Heart right ventricle (tissue), 16 donors: Measurements from ENCODE around the gene RFX7. TPM values are rescaled to one million over a fixed set of nuclear protein-coding genes. Genes with fewer than 3 reads are reported as not detected.

Experiments used
- ATAC-seq, 8 donors: fragments of 200-7000 bp; cut with Tn5 transposase; one replicate each; pipeline ENCODE4 v1.9.1; 2020; ENCODE audit warnings: mild to moderate bottlenecking in 8 of 8, moderate library complexity in 8 of 8, moderate number of reproducible peaks in 1 of 8
- DNase-seq, 2 donors: peaks; one replicate each; pipeline ENCODE4 v3.0.0-alpha.2; 2020
- H3K27ac ChIP-seq, 10 donors: fragments of 200-600 bp; sonication (generic) in 2 of 10; one replicate each; pipeline versions ENCODE4 v1.5.0 to v1.8.0; 2020 to 2022; ENCODE audit warnings: mild to moderate bottlenecking in 3 of 10
- H3K27me3 ChIP-seq, 7 donors: fragments of 200-600 bp; one replicate each; pipeline ENCODE4 v1.8.0; 2021 to 2022; ENCODE audit warnings: mild to moderate bottlenecking in 2 of 7
- H3K36me3 ChIP-seq, 9 donors: fragments of 200-600 bp; sonication (generic) in 1 of 9; one replicate each; pipeline versions ENCODE4 v1.5.0 to v1.8.0; 2020 to 2022; ENCODE audit warnings: mild to moderate bottlenecking in 2 of 9
- H3K4me1 ChIP-seq, 9 donors: fragments of 200-600 bp; sonication (generic) in 1 of 9; one replicate each; pipeline versions ENCODE4 v1.5.0 to v1.8.0; 2020 to 2022; ENCODE audit warnings: mild to moderate bottlenecking in 4 of 9
- H3K4me3 ChIP-seq, 10 donors: fragments of 200-600 bp; sonication (generic) in 2 of 10; one replicate each; pipeline versions ENCODE4 v1.5.0 to v1.8.0; 2020 to 2022; ENCODE audit warnings: mild to moderate bottlenecking in 7 of 10, moderate library complexity in 2 of 10
- H3K9me3 ChIP-seq, 11 donors: fragments of 200-600 bp in 10 of 11; sonication (generic) in 2 of 11; one replicate each; pipeline versions ENCODE4 v1.5.0 to v1.8.0; 2013 to 2022; ENCODE audit warnings: mild to moderate bottlenecking in 2 of 11, control low read depth in 1 of 11, moderate library complexity in 1 of 11
- WGBS, 2 donors: extraction: QIAGEN DNeasy Blood & Tissue Kit; methylation state at CpG; one replicate each; pipeline ENCODE4 v1.1.7; 2013; ENCODE audit warnings: inconsistent platforms in 1 of 2; 5-methylcytosine and 5-hydroxymethylcytosine counted together
- intact Hi-C, 10 donors: fragments of 100-400 bp; cut with DNase I; formaldehyde crosslinking; loops; one replicate each; pipeline versions ENCODE4 v1.11.1 to v1.14.2; 2022
- polyA plus RNA-seq, 2 donors: library from polyadenylated mRNA; stranded (reverse); fragments of 200-250 nt; gene quantifications; one replicate each; pipeline ENCODE4 v1.2.3, GENCODE V29; 2013
- total RNA-seq, 10 donors: library from RNA; stranded (reverse); fragmentation: NEBNext Ultra II Directional in 3 of 10; extraction: Animal tissue kit (Norgen Biotek cat#: 25700) in 3 of 10; gene quantifications; one replicate each; pipeline versions ENCODE4 v1.2.1 to v1.2.4, GENCODE V29; 2021 to 2023
- TF ChIP-seq, protein P1 (sequence below), 9 donors: fragments of 200-600 bp; sonication (generic) in 2 of 9; IDR thresholded peaks; one replicate each; pipeline versions ENCODE4 v1.5.0 to v1.8.0; 2021 to 2022; ENCODE audit warnings: antibody characterized with exemption in 9 of 9, mild to moderate bottlenecking in 5 of 9, moderate library complexity in 1 of 9
- donor health status: Arrhythmogenic right ventricular cardiomyopathy.
- donor health status: ischemic (EF 13 %, LVEDD 7.1; RV severe dilation, severe dysfunction).
- donor health status: healthy with polysubstance abuse.
- donor health status: DM: no; HTN: yes; CAD: no.
- donor health status: DM: no; HTN: no; CAD: no.
- donor health status: ischemic (EF 25% LVEDD 6.9; RV normal size, moderate dysfunction).
- donor health status: ischemic (EF 25% LVEDD 5.7; RV mildly dilated, moderate dysfunction).
- donor health status: healthy.
- donor health status: DM: yes; HTN: yes; CAD: no.
- donor health status: Ischemic cardiomyopathy.
- donor health status: ischemic (EF 35%, LVEDD 5.7; RV mildly dilated, moderate dysfunction).
- donor health status: nonischemic (EF 11% LVEDD 7.7; RV severe dilation, severe dysfunction).
- donor health status: DM: yes; HTN: yes; CAD: no.
- donor health status: PGD.
- donor health status: ischemic (EF 29% LVEDD 5.4; RV normal size, mild dysfunction).
- donor health status: nonischemic (EF 23%, LVEDD 6.1; RV moderate dilation, normal function).

The RFX7 gene
- total and polyA plus RNA-seq, 12 donors, result 0.83 to 14.2 (median 8.1) TPM

DNA sequence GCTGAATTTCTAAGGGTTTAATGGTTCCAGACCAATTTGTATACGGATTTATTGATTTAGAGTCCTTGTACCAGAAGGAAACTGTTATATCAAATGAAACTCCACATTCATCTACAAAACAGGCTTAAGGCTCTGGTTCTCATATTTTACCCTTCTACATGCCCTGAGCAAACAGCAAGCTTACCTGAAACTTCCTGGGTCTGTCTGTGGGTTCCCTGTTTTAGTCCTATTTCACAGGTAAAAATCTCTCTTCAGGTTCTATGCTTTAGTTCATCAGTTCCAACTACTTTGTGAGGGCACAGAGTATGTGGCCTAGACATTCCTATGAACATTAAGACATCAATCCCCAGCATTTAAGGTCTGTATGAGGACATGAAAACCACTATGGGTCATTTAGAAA lies 57.7 kb downstream of the RFX7 start:
- no peak overlapping the region for H3K27ac ChIP-seq
- ATAC-seq (no peak), DNase-seq (no peak)
- TF ChIP-seq, protein P1, sequence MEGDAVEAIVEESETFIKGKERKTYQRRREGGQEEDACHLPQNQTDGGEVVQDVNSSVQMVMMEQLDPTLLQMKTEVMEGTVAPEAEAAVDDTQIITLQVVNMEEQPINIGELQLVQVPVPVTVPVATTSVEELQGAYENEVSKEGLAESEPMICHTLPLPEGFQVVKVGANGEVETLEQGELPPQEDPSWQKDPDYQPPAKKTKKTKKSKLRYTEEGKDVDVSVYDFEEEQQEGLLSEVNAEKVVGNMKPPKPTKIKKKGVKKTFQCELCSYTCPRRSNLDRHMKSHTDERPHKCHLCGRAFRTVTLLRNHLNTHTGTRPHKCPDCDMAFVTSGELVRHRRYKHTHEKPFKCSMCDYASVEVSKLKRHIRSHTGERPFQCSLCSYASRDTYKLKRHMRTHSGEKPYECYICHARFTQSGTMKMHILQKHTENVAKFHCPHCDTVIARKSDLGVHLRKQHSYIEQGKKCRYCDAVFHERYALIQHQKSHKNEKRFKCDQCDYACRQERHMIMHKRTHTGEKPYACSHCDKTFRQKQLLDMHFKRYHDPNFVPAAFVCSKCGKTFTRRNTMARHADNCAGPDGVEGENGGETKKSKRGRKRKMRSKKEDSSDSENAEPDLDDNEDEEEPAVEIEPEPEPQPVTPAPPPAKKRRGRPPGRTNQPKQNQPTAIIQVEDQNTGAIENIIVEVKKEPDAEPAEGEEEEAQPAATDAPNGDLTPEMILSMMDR (IDR thresholded peaks at IDR 0.05), result no peak
- WGBS, 2 donors, result 84 to 89% methylated on average over 1 of the region's 1 CpG
- peaks cover 0 to 17% (median 11%) of the 10 kb centered on the region in 9 donors for H3K4me1 ChIP-seq
- intact Hi-C loops, result no loop called here
- H3K27me3 ChIP-seq, result no peaks in the 10 kb centered on the region
- H3K36me3 ChIP-seq, result no peaks in the 10 kb centered on the region
- peaks cover 0 to 10% (median 0%) of the 10 kb centered on the region in 11 donors for H3K9me3 ChIP-seq
- no peak overlapping the region for H3K4me3 ChIP-seq

DNA sequence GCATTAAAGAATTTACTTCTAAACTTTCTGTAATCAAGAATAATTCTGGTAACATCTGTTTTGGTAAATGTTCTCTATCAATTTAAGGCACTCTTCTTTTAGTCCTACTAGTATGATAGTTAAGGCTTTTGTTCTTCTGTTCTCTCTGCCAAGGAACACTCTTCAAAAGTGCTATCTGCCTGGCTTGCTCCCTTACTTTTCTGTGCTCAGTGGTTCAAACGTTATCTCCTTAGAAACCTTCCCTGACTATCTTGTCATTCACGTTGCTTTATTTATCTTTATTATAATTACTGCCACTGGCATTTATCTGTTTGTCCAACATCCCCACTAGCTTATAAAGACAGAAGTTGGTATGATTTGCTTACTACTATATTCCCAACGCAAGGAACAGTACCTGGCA lies 59.2 kb downstream of the RFX7 start:
- Histone ChIP-seq H3K4me3 (no peak overlapping the region), H3K27ac (no peak overlapping the region), H3K9me3 (peaks cover 0 to 10% (median 0%) of the 10 kb centered on the region in 11 donors), H3K4me1 (peaks cover 0 to 17% (median 11%) of the 10 kb centered on the region in 9 donors), H3K36me3 (no peaks in the 10 kb centered on the region), H3K27me3 (no peaks in the 10 kb centered on the region)
- intact Hi-C loops, result no loop called here
- TF ChIP-seq, protein P1 (IDR thresholded peaks at IDR 0.05), result no peak
- DNase-seq, result no peak
- 57 to 70% methylated on average over 3 of the region's 3 CpGs for WGBS, 2 donors
- ATAC-seq, result no peak

DNA sequence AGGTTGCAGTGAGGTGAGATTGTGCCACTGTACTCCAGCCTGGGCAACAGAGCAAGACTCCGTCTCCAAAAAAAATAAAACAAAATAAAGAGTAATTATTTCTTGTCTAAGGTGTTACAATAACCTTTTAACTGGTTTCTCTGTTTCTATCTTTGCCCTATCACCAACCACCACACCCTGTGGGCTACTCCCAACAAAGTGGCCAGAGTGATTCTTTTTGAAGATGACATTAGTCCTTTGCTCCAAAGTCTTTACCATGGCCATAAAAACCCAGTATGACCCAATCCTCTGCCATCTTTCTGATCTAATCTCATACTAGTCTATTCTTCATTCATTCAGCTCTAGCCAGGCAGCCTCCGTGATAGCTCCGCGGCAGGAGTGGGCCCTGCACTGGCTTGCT lies 62.8 kb downstream of the RFX7 start:
- no peaks in the 10 kb centered on the region for H3K27me3 ChIP-seq
- H3K4me1 ChIP-seq, result peaks cover 0 to 7% (median 0%) of the 10 kb centered on the region in 9 donors
- peaks cover 0 to 24% (median 0%) of the 10 kb centered on the region in 11 donors for H3K9me3 ChIP-seq
- no peak overlapping the region for H3K27ac ChIP-seq
- ATAC-seq, result no peak
- 97 to 98% methylated on average over 4 of the region's 4 CpGs for WGBS, 2 donors
- no peak overlapping the region for H3K4me3 ChIP-seq
- intact Hi-C loops, result no loop called here
- no peak for DNase-seq
- no peaks in the 10 kb centered on the region for H3K36me3 ChIP-seq
- TF ChIP-seq, protein P1 (IDR thresholded peaks at IDR 0.05), result no peak

DNA sequence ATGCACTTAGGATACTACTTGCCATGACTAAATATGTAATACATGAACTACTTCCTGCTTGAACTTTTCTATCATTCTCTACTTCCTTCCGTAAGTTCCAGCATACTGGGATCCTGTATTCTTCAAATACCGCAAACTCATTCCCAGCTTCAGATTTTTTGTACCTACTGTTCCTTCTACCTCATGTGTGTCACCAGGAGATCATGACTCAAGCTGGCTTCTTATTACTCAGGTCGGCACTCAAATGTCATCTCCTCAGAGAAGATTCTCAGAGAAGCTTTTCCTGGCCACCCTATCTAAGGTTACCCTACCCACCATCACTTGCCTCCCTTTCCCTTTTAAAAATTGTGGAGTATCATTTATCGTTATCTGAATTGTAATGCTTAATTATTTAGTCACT lies 66.7 kb downstream of the RFX7 start:
- WGBS, 2 donors, result 96 to 97% methylated on average over 4 of the region's 4 CpGs

More for the DNA sequence above, 66.7 kb downstream of the RFX7 start:
- peaks cover 0 to 16% (median 0%) of the 10 kb centered on the region in 11 donors for H3K9me3 ChIP-seq
- no peaks in the 10 kb centered on the region for H3K27me3 ChIP-seq
- peaks cover 0 to 18% (median 7%) of the 10 kb centered on the region in 9 donors for H3K36me3 ChIP-seq
- TF ChIP-seq, protein P1 (IDR thresholded peaks at IDR 0.05), result no peak
- intact Hi-C loops, result no loop called here
- H3K27ac ChIP-seq, result no peak overlapping the region
- peaks cover 0 to 7% (median 0%) of the 10 kb centered on the region in 9 donors for H3K4me1 ChIP-seq
- no peak overlapping the region for H3K4me3 ChIP-seq
- no peak for ATAC-seq
- no peak for DNase-seq
